Hepatocyte (in vitro differentiated cells): Measurements from ENCODE around the gene LIG3.

ENCODE experiments used
- EZH2 ChIP-seq: fragments of 200-600 bp; sonication (generic); IDR thresholded peaks from 2 replicates; pipeline ENCODE4 v1.6.1; 2016; ENCODE audit warnings: antibody characterized with exemption, mild to moderate bottlenecking, borderline replicate concordance
- EZH2phosphoT487 ChIP-seq: fragments of 200-600 bp; sonication (generic); IDR thresholded peaks from one replicate; pipeline ENCODE4 v1.6.1; 2018; ENCODE audit warnings: antibody characterized with exemption, mild to moderate bottlenecking, low read depth, moderate library complexity; ENCODE audit not compliant: unreplicated experiment, severe bottlenecking
- TF ChIP-seq, protein P1 (sequence below): fragments of 200-600 bp; sonication (generic); IDR thresholded peaks from 2 replicates; pipeline ENCODE4 v1.5.1; 2016; ENCODE audit warnings: antibody characterized with exemption, mild to moderate bottlenecking; ENCODE audit not compliant: poor library complexity

DNA sequence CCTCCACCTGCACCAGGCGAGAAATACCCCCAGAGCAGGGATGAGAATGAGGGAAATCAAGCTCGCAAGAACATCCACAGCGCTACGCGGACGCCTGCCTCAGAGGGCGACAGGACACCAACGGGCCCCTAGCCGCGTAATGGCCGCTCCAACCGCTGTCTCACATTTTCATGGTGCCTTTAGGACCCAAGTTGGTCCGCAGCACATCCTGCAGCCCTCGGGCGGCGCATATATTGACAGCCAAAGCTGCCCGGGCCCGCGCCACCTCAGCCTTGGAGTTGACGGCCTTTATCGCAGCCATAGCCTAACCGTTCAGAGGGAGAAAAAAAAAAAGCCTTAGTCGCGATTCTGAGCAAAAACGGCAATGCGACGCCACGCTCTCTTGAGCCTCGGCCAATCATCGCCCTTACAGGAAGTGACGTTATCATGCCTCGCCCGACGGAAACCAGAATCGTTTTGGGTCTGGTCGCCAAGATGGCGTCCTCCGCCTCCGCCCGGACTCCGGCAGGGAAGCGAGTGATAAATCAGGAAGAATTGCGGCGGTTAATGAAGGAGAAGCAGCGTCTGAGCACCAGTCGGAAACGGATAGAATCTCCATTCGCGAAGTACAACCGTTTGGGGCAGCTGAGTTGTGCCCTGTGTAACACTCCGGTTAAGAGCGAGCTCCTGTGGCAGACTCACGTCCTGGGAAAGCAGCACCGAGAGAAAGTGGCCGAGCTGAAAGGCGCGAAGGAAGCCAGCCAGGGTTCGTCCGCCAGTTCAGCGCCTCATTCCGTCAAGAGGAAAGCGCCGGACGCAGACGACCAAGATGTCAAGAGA lies 19.0 kb upstream of the LIG3 start, which contains the start of the genes CCT6B and ZNF830:
- TF ChIP-seq, protein P1, sequence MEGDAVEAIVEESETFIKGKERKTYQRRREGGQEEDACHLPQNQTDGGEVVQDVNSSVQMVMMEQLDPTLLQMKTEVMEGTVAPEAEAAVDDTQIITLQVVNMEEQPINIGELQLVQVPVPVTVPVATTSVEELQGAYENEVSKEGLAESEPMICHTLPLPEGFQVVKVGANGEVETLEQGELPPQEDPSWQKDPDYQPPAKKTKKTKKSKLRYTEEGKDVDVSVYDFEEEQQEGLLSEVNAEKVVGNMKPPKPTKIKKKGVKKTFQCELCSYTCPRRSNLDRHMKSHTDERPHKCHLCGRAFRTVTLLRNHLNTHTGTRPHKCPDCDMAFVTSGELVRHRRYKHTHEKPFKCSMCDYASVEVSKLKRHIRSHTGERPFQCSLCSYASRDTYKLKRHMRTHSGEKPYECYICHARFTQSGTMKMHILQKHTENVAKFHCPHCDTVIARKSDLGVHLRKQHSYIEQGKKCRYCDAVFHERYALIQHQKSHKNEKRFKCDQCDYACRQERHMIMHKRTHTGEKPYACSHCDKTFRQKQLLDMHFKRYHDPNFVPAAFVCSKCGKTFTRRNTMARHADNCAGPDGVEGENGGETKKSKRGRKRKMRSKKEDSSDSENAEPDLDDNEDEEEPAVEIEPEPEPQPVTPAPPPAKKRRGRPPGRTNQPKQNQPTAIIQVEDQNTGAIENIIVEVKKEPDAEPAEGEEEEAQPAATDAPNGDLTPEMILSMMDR: no peak
- TF ChIP-seq EZH2: no peak
- no peak for TF ChIP-seq EZH2phosphoT487
